ENCODE results near the gene PRKCSH. TPM values are rescaled to one million over a fixed set of nuclear protein-coding genes. Genes with fewer than 3 reads are reported as not detected.

PRKCSH gene
- total and polyA plus RNA-seq, 2 donors (not counting 1 experiment from before 2014, with no cell fraction given), result 259 to 402 TPM

- 25% methylated on average over 65 of the region's 77 CpGs for WGBS (ENCODE audit: insufficient coverage)
- no peaks in the 10 kb centered on the region for H3K9me3 Mint-ChIP-seq (ENCODE audit: insufficient read depth)
- Histone ChIP-seq H3K27ac (ENCODE audit: low read length in 2 of 2) (no peak within 1 kb of the TSS), H3K9me3 (ENCODE audit: control extremely low read depth in 1 of 3, control insufficient read depth in 2 of 3, insufficient read depth in 1 of 3, low read length in 2 of 3) (peaks cover 0 to 25% (median 0%) of the 10 kb centered on the region in 3 donors), H3K4me1 (ENCODE audit: control insufficient read depth in 2 of 2, insufficient read depth in 2 of 2, low read length in 2 of 2) (peaks cover 37 to 42% of the 10 kb centered on the region in 2 donors), H3K9ac (ENCODE audit: low read length) (no peak within 1 kb of the TSS), H2AFZ (ENCODE audit: insufficient read depth, low read depth, low read length, poor library complexity, severe bottlenecking) (peak within 1 kb of the TSS; percentile 27), H3K27me3 (replicated peaks in 1 of 4; ENCODE audit: control extremely low read depth in 1 of 4, control insufficient read depth in 3 of 4, insufficient read depth in 4 of 4, low read length in 3 of 4) (peaks cover 0 to 46% (median 25%) of the 10 kb centered on the region in 4 experiments), H3K4me3 (ENCODE audit: control extremely low read depth in 1 of 5, extremely low read depth in 1 of 5, insufficient read depth in 1 of 5, low read depth in 2 of 5, low read length in 4 of 5) (peak within 1 kb of the TSS in 4 of 5 experiments; percentile 5 to 48 (median 20)), H3K4me2 (replicated peaks; ENCODE audit: low read depth, low read length, poor library complexity, severe bottlenecking) (peak within 1 kb of the TSS; percentile 89), H3K36me3 (replicated peaks in 1 of 2; ENCODE audit: control extremely low read depth in 1 of 2, control insufficient read depth in 1 of 2, extremely low read depth in 1 of 2, insufficient read depth in 2 of 2, low read length in 1 of 2) (peaks cover 0 to 2% of the 10 kb centered on the region in 2 experiments), H4K20me1 (ENCODE audit: control insufficient read depth, insufficient read depth, low read length, poor library complexity, severe bottlenecking) (no peaks in the 10 kb centered on the region), H3K79me2 (ENCODE audit: control insufficient read depth, insufficient read depth, low read length) (no peaks in the 10 kb centered on the region)
- ATAC-seq (ENCODE audit: low read depth) (no peak), DNase-seq (peak; percentile 40)
- H3K27ac Mint-ChIP-seq, result peak within 1 kb of the TSS; percentile 65
- H3K4me1 Mint-ChIP-seq, result peaks cover 27% of the 10 kb centered on the region
- peaks cover 39% of the 10 kb centered on the region for H3K27me3 Mint-ChIP-seq
- no peak for TF ChIP-seq CTCF (IDR thresholded peaks at IDR 0.05)
- TF ChIP-seq EZH2 (IDR thresholded peaks at IDR 0.05; ENCODE audit: borderline replicate concordance, insufficient read depth, low read depth, low read length, poor library complexity, severe bottlenecking), result peak; percentile 70
- intact Hi-C loops (cut with micrococcal nuclease), result loop anchor here (5.0 kb wide), 2 partner anchors 441 to 444 kb away; no protein-coding TSS in a partner anchor
- CTCF ChIA-PET, result interaction anchor here (1.0 to 3.4 kb wide), 4 partner anchors 9 to 189 kb away, joined by 3 to 38 read pairs (median 16); partner anchors contain the start of gene EPOR
- peak within 1 kb of the TSS; percentile 80 for H3K4me3 Mint-ChIP-seq
- POLR2A ChIA-PET, result interaction anchor here (0.9 kb wide), 1 partner anchor 97 kb away, joined by 5 read pairs; the partner anchor contains the start of gene EPOR
Observed at GRCh38 chr19:11480715-11481533, 45.5 kb downstream of the PRKCSH start, which contains the start of gene ELAVL3. TSS of gene ELAVL3 (minus strand) at chr19:11481046. CDS start at chr19:11480608, 438 bp downstream.
